ENCODE data around the gene CDC34. TPM values are rescaled to one million over a fixed set of nuclear protein-coding genes. Genes with fewer than 3 reads are reported as not detected.

CDC34 gene
- total RNA-seq, 1 experiment from 2014 or later = 80.5 TPM

DNA sequence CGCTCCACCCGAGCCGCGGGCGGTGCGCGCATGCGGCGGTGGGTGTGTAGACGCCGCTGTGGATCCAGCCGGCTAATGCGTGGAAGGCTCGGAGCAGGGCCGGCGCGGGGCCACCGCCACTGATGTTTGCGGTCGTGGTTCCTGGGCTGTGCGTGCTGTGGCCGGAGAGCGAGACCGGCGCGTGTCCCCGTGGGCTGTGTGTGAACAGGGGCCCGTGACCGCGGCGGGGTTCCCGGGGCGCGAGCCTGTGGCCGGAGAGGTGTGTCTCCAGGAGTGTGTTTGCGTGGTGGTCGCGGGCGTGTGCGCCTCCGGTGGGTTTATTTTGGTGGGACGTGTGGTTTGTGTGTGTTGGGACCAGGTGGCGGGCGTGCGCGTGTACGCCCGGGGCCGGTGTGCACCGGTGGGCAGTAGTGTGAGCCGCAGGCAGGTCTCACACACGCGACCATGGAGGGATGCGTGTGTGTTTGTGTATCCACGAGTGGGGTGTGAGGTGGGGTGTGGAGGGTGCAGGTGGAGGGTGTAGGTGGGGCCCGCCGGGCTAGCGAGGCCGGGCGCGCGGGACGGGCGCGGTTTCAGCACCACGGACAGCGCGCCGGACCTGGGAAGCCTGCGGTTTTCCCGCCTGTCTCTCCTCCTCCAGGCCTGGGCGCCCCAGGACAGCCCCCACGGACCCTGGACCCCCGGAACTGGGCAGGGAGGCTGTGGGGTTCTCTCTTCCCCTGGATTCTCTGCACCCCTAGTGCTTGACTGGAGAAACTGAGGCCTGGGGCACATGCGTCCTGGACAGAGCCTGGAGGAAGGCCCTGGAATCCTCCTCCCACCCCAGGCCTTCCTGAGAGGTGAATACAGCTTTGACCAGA lies 59.8 kb downstream of the CDC34 start:
- TF ChIP-seq, protein P1, sequence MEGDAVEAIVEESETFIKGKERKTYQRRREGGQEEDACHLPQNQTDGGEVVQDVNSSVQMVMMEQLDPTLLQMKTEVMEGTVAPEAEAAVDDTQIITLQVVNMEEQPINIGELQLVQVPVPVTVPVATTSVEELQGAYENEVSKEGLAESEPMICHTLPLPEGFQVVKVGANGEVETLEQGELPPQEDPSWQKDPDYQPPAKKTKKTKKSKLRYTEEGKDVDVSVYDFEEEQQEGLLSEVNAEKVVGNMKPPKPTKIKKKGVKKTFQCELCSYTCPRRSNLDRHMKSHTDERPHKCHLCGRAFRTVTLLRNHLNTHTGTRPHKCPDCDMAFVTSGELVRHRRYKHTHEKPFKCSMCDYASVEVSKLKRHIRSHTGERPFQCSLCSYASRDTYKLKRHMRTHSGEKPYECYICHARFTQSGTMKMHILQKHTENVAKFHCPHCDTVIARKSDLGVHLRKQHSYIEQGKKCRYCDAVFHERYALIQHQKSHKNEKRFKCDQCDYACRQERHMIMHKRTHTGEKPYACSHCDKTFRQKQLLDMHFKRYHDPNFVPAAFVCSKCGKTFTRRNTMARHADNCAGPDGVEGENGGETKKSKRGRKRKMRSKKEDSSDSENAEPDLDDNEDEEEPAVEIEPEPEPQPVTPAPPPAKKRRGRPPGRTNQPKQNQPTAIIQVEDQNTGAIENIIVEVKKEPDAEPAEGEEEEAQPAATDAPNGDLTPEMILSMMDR (IDR thresholded peaks at IDR 0.05) = no peak
- no peak for TF ChIP-seq SIN3A (IDR thresholded peaks at IDR 0.05; ENCODE audit: borderline replicate concordance, insufficient read depth, low read depth, low read length)
- TF ChIP-seq TCF7L2 (IDR thresholded peaks at IDR 0.05; ENCODE audit: low read depth, low read length) = no peak
- TF ChIP-seq, protein P2, sequence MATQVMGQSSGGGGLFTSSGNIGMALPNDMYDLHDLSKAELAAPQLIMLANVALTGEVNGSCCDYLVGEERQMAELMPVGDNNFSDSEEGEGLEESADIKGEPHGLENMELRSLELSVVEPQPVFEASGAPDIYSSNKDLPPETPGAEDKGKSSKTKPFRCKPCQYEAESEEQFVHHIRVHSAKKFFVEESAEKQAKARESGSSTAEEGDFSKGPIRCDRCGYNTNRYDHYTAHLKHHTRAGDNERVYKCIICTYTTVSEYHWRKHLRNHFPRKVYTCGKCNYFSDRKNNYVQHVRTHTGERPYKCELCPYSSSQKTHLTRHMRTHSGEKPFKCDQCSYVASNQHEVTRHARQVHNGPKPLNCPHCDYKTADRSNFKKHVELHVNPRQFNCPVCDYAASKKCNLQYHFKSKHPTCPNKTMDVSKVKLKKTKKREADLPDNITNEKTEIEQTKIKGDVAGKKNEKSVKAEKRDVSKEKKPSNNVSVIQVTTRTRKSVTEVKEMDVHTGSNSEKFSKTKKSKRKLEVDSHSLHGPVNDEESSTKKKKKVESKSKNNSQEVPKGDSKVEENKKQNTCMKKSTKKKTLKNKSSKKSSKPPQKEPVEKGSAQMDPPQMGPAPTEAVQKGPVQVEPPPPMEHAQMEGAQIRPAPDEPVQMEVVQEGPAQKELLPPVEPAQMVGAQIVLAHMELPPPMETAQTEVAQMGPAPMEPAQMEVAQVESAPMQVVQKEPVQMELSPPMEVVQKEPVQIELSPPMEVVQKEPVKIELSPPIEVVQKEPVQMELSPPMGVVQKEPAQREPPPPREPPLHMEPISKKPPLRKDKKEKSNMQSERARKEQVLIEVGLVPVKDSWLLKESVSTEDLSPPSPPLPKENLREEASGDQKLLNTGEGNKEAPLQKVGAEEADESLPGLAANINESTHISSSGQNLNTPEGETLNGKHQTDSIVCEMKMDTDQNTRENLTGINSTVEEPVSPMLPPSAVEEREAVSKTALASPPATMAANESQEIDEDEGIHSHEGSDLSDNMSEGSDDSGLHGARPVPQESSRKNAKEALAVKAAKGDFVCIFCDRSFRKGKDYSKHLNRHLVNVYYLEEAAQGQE (IDR thresholded peaks at IDR 0.05; ENCODE audit: insufficient read depth in 1 of 2, low read depth in 2 of 2, low read length in 1 of 2) = peak; percentile 98 to 99
- TF ChIP-seq POLR2AphosphoS5 (IDR thresholded peaks at IDR 0.05; ENCODE audit: low read depth, low read length) = no peak
- no peaks in the 10 kb centered on the region for H3K27me3 ChIP-seq (ENCODE audit: control insufficient read depth, insufficient read depth, low read length)
- no peak overlapping the region for H3K27ac ChIP-seq (ENCODE audit: low read length)
- peaks cover 14% of the 10 kb centered on the region for H3K4me1 ChIP-seq (ENCODE audit: control insufficient read depth, insufficient read depth, low read length)
- no peak for ATAC-seq
- no peak for DNase-seq (ENCODE audit: low read depth, low spot score)
- H3K4me3 ChIP-seq (ENCODE audit: low read depth in 2 of 2, low read length in 2 of 2) = peak overlapping the region; percentile 14 to 31; a peak in 1 of 4 replicates
- no peaks in the 10 kb centered on the region for H3K9me3 ChIP-seq (ENCODE audit: control insufficient read depth, insufficient read depth, low read depth, low read length)
- no peaks in the 10 kb centered on the region for H3K36me3 ChIP-seq (ENCODE audit: control insufficient read depth, insufficient read depth, low read length)
- BruUV-seq (replicated peaks) = no TSS peak
- in situ Hi-C loops (cut with HindIII; ENCODE audit: low pct_unique_long_range_greater_than_20kb, low sequenced_read_pairs) (no loop called here), intact Hi-C loops (cut with micrococcal nuclease; ENCODE audit: unreplicated experiment) (no loop called here)
- CTCF ChIA-PET = no interaction called here
- POLR2A ChIA-PET = no interaction called here

Other genes starting within 250 kb of the CDC34 start
- gene PLPP2, start 240.4 kb upstream of the CDC34 start, total RNA-seq (2021; ENCODE audit: unreplicated experiment) = 67.0 TPM
- 32.1 TPM for gene MIER2, start 187.0 kb upstream of the CDC34 start, total RNA-seq (2021; ENCODE audit: unreplicated experiment)
- gene C2CD4C, start 122.6 kb upstream of the CDC34 start, total RNA-seq (2021; ENCODE audit: unreplicated experiment) = 13.6 TPM
- 6.7 TPM for gene SHC2, start 70.7 kb upstream of the CDC34 start, total RNA-seq (2021; ENCODE audit: unreplicated experiment)
- 0.54 TPM for gene MADCAM1, start 35.3 kb upstream of the CDC34 start, total RNA-seq (2021; ENCODE audit: unreplicated experiment)
- 17.6 TPM for gene TPGS1, start 24.3 kb upstream of the CDC34 start, total RNA-seq (2021; ENCODE audit: unreplicated experiment)
- 0.69 TPM for gene GZMM, start 12.3 kb downstream of the CDC34 start, total RNA-seq (2021; ENCODE audit: unreplicated experiment)
- 653 TPM for gene BSG, start 40.8 kb downstream of the CDC34 start, total RNA-seq (2021; ENCODE audit: unreplicated experiment)
- gene HCN2, start 58.1 kb downstream of the CDC34 start, total RNA-seq (2021; ENCODE audit: unreplicated experiment) = 15.1 TPM
- gene POLRMT, start 101.8 kb downstream of the CDC34 start, total RNA-seq (2021; ENCODE audit: unreplicated experiment) = 56.0 TPM
- 0.72 TPM for gene FGF22, start 108.1 kb downstream of the CDC34 start, total RNA-seq (2021; ENCODE audit: unreplicated experiment)
- 61.2 TPM for gene RNF126, start 131.5 kb downstream of the CDC34 start, total RNA-seq (2021; ENCODE audit: unreplicated experiment)
- gene FSTL3, start 144.6 kb downstream of the CDC34 start, total RNA-seq (2021; ENCODE audit: unreplicated experiment) = 32.5 TPM
- gene PRSS57, start 163.7 kb downstream of the CDC34 start, total RNA-seq (2021; ENCODE audit: unreplicated experiment) = not detected
- 14.4 TPM for gene PALM, start 177.2 kb downstream of the CDC34 start, total RNA-seq (2021; ENCODE audit: unreplicated experiment)
- 5.8 TPM for gene MISP, start 219.4 kb downstream of the CDC34 start, total RNA-seq (2021; ENCODE audit: unreplicated experiment)